Heart right ventricle (tissue), 16 donors: ENCODE data around the gene MXI1. TPM values are rescaled to one million over a fixed set of nuclear protein-coding genes. Genes with fewer than 3 reads are reported as not detected.

Source experiments
- ATAC-seq, 8 donors: fragments of 200-7000 bp; cut with Tn5 transposase; one replicate each; pipeline ENCODE4 v1.9.1; 2020; ENCODE audit warnings: mild to moderate bottlenecking in 8 of 8, moderate library complexity in 8 of 8, moderate number of reproducible peaks in 1 of 8
- DNase-seq, 2 donors: peaks; one replicate each; pipeline ENCODE4 v3.0.0-alpha.2; 2020
- H3K27ac ChIP-seq, 10 donors: fragments of 200-600 bp; sonication (generic) in 2 of 10; one replicate each; pipeline versions ENCODE4 v1.5.0 to v1.8.0; 2020 to 2022; ENCODE audit warnings: mild to moderate bottlenecking in 3 of 10
- H3K27me3 ChIP-seq, 7 donors: fragments of 200-600 bp; one replicate each; pipeline ENCODE4 v1.8.0; 2021 to 2022; ENCODE audit warnings: mild to moderate bottlenecking in 2 of 7
- H3K36me3 ChIP-seq, 9 donors: fragments of 200-600 bp; sonication (generic) in 1 of 9; one replicate each; pipeline versions ENCODE4 v1.5.0 to v1.8.0; 2020 to 2022; ENCODE audit warnings: mild to moderate bottlenecking in 2 of 9
- H3K4me1 ChIP-seq, 9 donors: fragments of 200-600 bp; sonication (generic) in 1 of 9; one replicate each; pipeline versions ENCODE4 v1.5.0 to v1.8.0; 2020 to 2022; ENCODE audit warnings: mild to moderate bottlenecking in 4 of 9
- H3K4me3 ChIP-seq, 10 donors: fragments of 200-600 bp; sonication (generic) in 2 of 10; one replicate each; pipeline versions ENCODE4 v1.5.0 to v1.8.0; 2020 to 2022; ENCODE audit warnings: mild to moderate bottlenecking in 7 of 10, moderate library complexity in 2 of 10
- H3K9me3 ChIP-seq, 11 donors: fragments of 200-600 bp in 10 of 11; sonication (generic) in 2 of 11; one replicate each; pipeline versions ENCODE4 v1.5.0 to v1.8.0; 2013 to 2022; ENCODE audit warnings: mild to moderate bottlenecking in 2 of 11, control low read depth in 1 of 11, moderate library complexity in 1 of 11
- CTCF ChIP-seq, 9 donors: fragments of 200-600 bp; sonication (generic) in 2 of 9; IDR thresholded peaks; one replicate each; pipeline versions ENCODE4 v1.5.0 to v1.8.0; 2021 to 2022; ENCODE audit warnings: antibody characterized with exemption in 9 of 9, mild to moderate bottlenecking in 5 of 9, moderate library complexity in 1 of 9
- WGBS, 2 donors: extraction: QIAGEN DNeasy Blood & Tissue Kit; methylation state at CpG; one replicate each; pipeline ENCODE4 v1.1.7; 2013; ENCODE audit warnings: inconsistent platforms in 1 of 2; 5-methylcytosine and 5-hydroxymethylcytosine counted together
- intact Hi-C, 10 donors: fragments of 100-400 bp; cut with DNase I; formaldehyde crosslinking; loops; one replicate each; pipeline versions ENCODE4 v1.11.1 to v1.14.2; 2022
- polyA plus RNA-seq, 2 donors: library from polyadenylated mRNA; stranded (reverse); fragments of 200-250 nt; gene quantifications; one replicate each; pipeline ENCODE4 v1.2.3, GENCODE V29; 2013
- total RNA-seq, 10 donors: library from RNA; stranded (reverse); fragmentation: NEBNext Ultra II Directional in 3 of 10; extraction: Animal tissue kit (Norgen Biotek cat#: 25700) in 3 of 10; gene quantifications; one replicate each; pipeline versions ENCODE4 v1.2.1 to v1.2.4, GENCODE V29; 2021 to 2023
- donor health status: Arrhythmogenic right ventricular cardiomyopathy.
- donor health status: ischemic (EF 13 %, LVEDD 7.1; RV severe dilation, severe dysfunction).
- donor health status: healthy with polysubstance abuse.
- donor health status: DM: no; HTN: yes; CAD: no.
- donor health status: DM: no; HTN: no; CAD: no.
- donor health status: ischemic (EF 25% LVEDD 6.9; RV normal size, moderate dysfunction).
- donor health status: ischemic (EF 25% LVEDD 5.7; RV mildly dilated, moderate dysfunction).
- donor health status: healthy.
- donor health status: DM: yes; HTN: yes; CAD: no.
- donor health status: Ischemic cardiomyopathy.
- donor health status: ischemic (EF 35%, LVEDD 5.7; RV mildly dilated, moderate dysfunction).
- donor health status: nonischemic (EF 11% LVEDD 7.7; RV severe dilation, severe dysfunction).
- donor health status: DM: yes; HTN: yes; CAD: no.
- donor health status: PGD.
- donor health status: ischemic (EF 29% LVEDD 5.4; RV normal size, mild dysfunction).
- donor health status: nonischemic (EF 23%, LVEDD 6.1; RV moderate dilation, normal function).

The MXI1 gene
- total and polyA plus RNA-seq, 12 donors = 27.3 to 100 (median 61.3) TPM

- intact Hi-C loops = loop anchor here in 3 of 10 donors (5.0 to 10.0 kb wide), 3 partner anchors 62 to 328 kb away; partner anchors contain the start of gene ADD3 (in 1 of the 3)
- WGBS, 2 donors = 56 to 72% methylated on average over 5 of the region's 5 CpGs
Measured at GRCh38 chr10:110212119-110213006, 5.0 kb downstream of the MXI1 start.

GRCh38 chr10:110214371-110214826 is 7.0 kb downstream of the MXI1 start:
- ATAC-seq (no peak), DNase-seq (no peak)
- Histone ChIP-seq H3K27ac (peak overlapping the region in 5 of 10 donors; percentile 2 to 99 (median 28)), H3K4me1 (peaks cover 17 to 80% (median 64%) of the 10 kb centered on the region in 9 donors), H3K27me3 (no peaks in the 10 kb centered on the region), H3K9me3 (no peaks in the 10 kb centered on the region), H3K36me3 (no peaks in the 10 kb centered on the region), H3K4me3 (no peak overlapping the region)
- intact Hi-C loops = loop anchor here in 3 of 10 donors (5.0 to 10.0 kb wide), 3 partner anchors 60 to 330 kb away; partner anchors contain the start of gene ADD3 (in 1 of the 3)
- no peak for TF ChIP-seq CTCF (IDR thresholded peaks at IDR 0.05)
- 45 to 65% methylated on average over 3 of the region's 3 CpGs for WGBS, 2 donors

More at GRCh38 chr10:110212119-110213006, 5.0 kb downstream of the MXI1 start:
- no peaks in the 10 kb centered on the region for H3K9me3 ChIP-seq
- H3K36me3 ChIP-seq = no peaks in the 10 kb centered on the region
- no peak for DNase-seq
- no peaks in the 10 kb centered on the region for H3K27me3 ChIP-seq
- TF ChIP-seq CTCF (IDR thresholded peaks at IDR 0.05) = no peak
- ATAC-seq = peak in 1 of 8 donors; percentile 0
- peak overlapping the region in 6 of 10 donors; percentile 28 to 92 (median 82) for H3K4me3 ChIP-seq
- H3K27ac ChIP-seq = peak overlapping the region; percentile 30 to 99 (median 98)
- peaks cover 14 to 64% (median 53%) of the 10 kb centered on the region in 9 donors for H3K4me1 ChIP-seq

- H3K27ac ChIP-seq = peak overlapping the region in 2 of 10 donors; percentile 11 to 38
- H3K27me3 ChIP-seq = no peaks in the 10 kb centered on the region
- H3K4me1 ChIP-seq = peaks cover 17 to 91% (median 72%) of the 10 kb centered on the region in 9 donors
- no peak for TF ChIP-seq CTCF (IDR thresholded peaks at IDR 0.05)
- H3K4me3 ChIP-seq = no peak overlapping the region
- ATAC-seq = no peak
- WGBS, 2 donors = 70 to 74% methylated on average over 5 of the region's 5 CpGs
- H3K9me3 ChIP-seq = no peaks in the 10 kb centered on the region
- intact Hi-C loops = loop anchor here in 2 of 10 donors (10.0 kb wide), 2 partner anchors 59 to 331 kb away; no protein-coding TSS in a partner anchor
- no peaks in the 10 kb centered on the region for H3K36me3 ChIP-seq
- DNase-seq = no peak
Measured at GRCh38 chr10:110215286-110216170, 8.1 kb downstream of the MXI1 start.

GRCh38 chr10:110216240-110216639 is 8.8 kb downstream of the MXI1 start:
- H3K9me3 ChIP-seq = no peaks in the 10 kb centered on the region
- intact Hi-C loops = loop anchor here in 2 of 10 donors (10.0 kb wide), 2 partner anchors 59 to 331 kb away; no protein-coding TSS in a partner anchor
- no peak overlapping the region for H3K4me3 ChIP-seq
- H3K27me3 ChIP-seq = no peaks in the 10 kb centered on the region
- DNase-seq (no peak), ATAC-seq (no peak)
- peaks cover 19 to 98% (median 79%) of the 10 kb centered on the region in 9 donors for H3K4me1 ChIP-seq
- peak overlapping the region in 3 of 10 donors; percentile 9 to 51 (median 21) for H3K27ac ChIP-seq
- TF ChIP-seq CTCF (IDR thresholded peaks at IDR 0.05) = no peak
- H3K36me3 ChIP-seq = no peaks in the 10 kb centered on the region
